ENCODE results near the gene CLIC4. TPM values are rescaled to one million over a fixed set of nuclear protein-coding genes. Genes with fewer than 3 reads are reported as not detected.

The CLIC4 gene
- total and polyA plus RNA-seq, 2 of the 8 experiments (the other 6 are each of a cell fraction or from before 2014, with no cell fraction given) = 77.5 to 293 TPM

DNA sequence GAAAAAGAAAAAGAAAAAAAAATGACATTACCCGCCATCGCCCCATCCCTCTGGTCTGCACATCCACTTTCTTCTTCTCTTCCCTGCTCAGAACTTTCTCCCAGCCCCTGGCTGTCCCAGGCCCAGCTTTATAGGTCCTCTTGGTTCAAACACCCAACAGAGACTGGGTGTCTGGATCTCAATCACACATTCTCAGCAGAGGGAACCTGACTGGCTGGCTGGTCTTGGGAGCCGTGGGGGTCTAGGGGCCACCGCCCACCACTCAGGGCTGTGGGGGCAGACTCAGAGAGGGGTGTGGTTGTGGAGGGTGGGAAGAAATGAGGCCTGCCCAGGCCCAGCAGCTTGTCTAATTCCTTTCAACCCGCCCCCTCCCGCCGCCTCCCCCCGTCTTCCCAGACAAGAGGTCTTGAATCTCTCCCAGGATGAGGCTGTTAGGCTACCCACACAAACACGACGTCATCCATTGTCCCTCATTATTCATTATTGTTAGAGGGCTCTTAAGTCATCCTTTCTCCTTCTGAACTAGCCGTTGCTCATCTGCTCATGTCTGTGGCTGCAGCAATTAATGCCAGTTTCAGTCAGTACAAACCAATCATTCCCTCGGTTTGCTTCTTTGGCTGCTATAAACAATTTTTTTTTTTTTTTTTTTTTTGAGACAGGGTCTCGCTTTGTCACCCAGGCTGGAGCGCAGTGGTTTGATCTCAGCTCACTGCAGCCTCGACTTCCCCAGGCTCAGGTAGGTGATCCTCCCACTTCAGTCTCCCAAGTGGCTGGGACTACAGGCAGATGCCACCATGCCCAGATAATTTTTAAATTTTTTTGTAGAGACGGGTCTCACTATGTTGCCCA lies 40.6 kb upstream of the CLIC4 start:
- Histone ChIP-seq H2BK12ac (ENCODE audit: low read depth, low read length) (no peak overlapping the region), H2AK5ac (ENCODE audit: low read depth, low read length) (no peak overlapping the region), H3K4me1 (replicated peaks in 1 of 4; ENCODE audit: control insufficient read depth in 3 of 4, insufficient read depth in 4 of 4, low read length in 3 of 4) (peaks cover 8 to 15% (median 12%) of the 10 kb centered on the region in 4 experiments; a peak in 5 of 7 replicates), H3K23ac (ENCODE audit: insufficient read length) (no peak overlapping the region), H3K18ac (ENCODE audit: extremely low read depth, low read length) (no peak overlapping the region), H3K27ac (ENCODE audit: low read depth, low read length) (no peak overlapping the region), H3K79me2 (ENCODE audit: control insufficient read depth in 1 of 2, insufficient read depth in 2 of 2, low read length in 2 of 2) (no peaks in the 10 kb centered on the region), H4K5ac (ENCODE audit: insufficient read length, low read depth, low read length) (no peak overlapping the region), H3K36me3 (ENCODE audit: control insufficient read depth in 2 of 4, insufficient read depth in 4 of 4, low read length in 3 of 4) (no peaks in the 10 kb centered on the region), H2BK20ac (ENCODE audit: low read length) (no peak overlapping the region), H3K79me1 (ENCODE audit: low read depth, low read length) (no peaks in the 10 kb centered on the region), H2BK5ac (ENCODE audit: low read depth, low read length) (no peak overlapping the region), H2AFZ (ENCODE audit: low read length) (no peak overlapping the region), H3K56ac (replicated peaks; ENCODE audit: insufficient read length, low read depth, low read length) (no peak overlapping the region), H4K20me1 (replicated peaks in 1 of 2; ENCODE audit: control insufficient read depth in 1 of 2, insufficient read depth in 2 of 2, low read length in 2 of 2) (no peaks in the 10 kb centered on the region), H3K27me3 (replicated peaks in 1 of 4; ENCODE audit: control insufficient read depth in 3 of 4, extremely low read depth in 1 of 4, insufficient read depth in 3 of 4, low read length in 3 of 4) (no peaks in the 10 kb centered on the region), H3K23me2 (ENCODE audit: low read depth, low read length) (no peaks in the 10 kb centered on the region), H4K91ac (replicated peaks; ENCODE audit: insufficient read length, low read length) (no peak overlapping the region), H2BK15ac (ENCODE audit: low read length) (no peak overlapping the region), H2BK120ac (replicated peaks; ENCODE audit: low read depth, low read length) (no peak overlapping the region), H3K9ac (replicated peaks in 1 of 4; ENCODE audit: extremely low read depth in 1 of 4, low read depth in 3 of 4, low read length in 3 of 4) (no peak overlapping the region), H3K4me3 (ENCODE audit: extremely low read depth in 1 of 4, insufficient read depth in 2 of 4, low read depth in 3 of 4, low read length in 4 of 4) (no peak overlapping the region), H3K14ac (ENCODE audit: insufficient read length) (no peak overlapping the region), H3K9me3 (ENCODE audit: insufficient read depth in 2 of 2, low read depth in 1 of 2, low read length in 1 of 2) (no peaks in the 10 kb centered on the region), H3K4ac (replicated peaks; ENCODE audit: insufficient read length, low read depth, low read length) (no peak overlapping the region), H3K4me2 (ENCODE audit: insufficient read depth in 1 of 2, low read depth in 2 of 2, low read length in 2 of 2) (0 out of 4 replicates have a peak overlapping the region, but pooled peaks of 1 of the 2 experiments have one; percentile 48), H4K8ac (ENCODE audit: extremely low read depth, insufficient read depth, low read length) (no peak overlapping the region)
- WGBS, 2 experiments (ENCODE audit: extremely low coverage in 1 of 2, insufficient coverage in 1 of 2, insufficient read length in 1 of 2, insufficient replicate concordance in 2 of 2, low coverage in 1 of 2, low lambda C conversion rate in 2 of 2, missing lambda C conversion rate in 1 of 2) = 84% methylated on average over 16 of the region's 16 CpGs; no CpG with 5 or more reads in 1 of the 2 experiments
- ChIA-PET POLR2A (ENCODE audit: partially characterized antibody) (interaction anchor here (1.0 to 2.5 kb wide), 5 partner anchors 17 to 62 kb away, joined by 3 to 16 read pairs (median 4); partner anchors contain the start of gene CLIC4), CTCF (ENCODE audit: partially characterized antibody) (interaction anchor here (1.0 to 2.1 kb wide), 2 partner anchors 10 to 109 kb away, joined by 3 to 6 read pairs; no protein-coding TSS in a partner anchor)
- no peak for FAIRE-seq
- no peak for DNase-seq (ENCODE audit: low read depth in 1 of 2, low spot score in 2 of 2)
- TF ChIP-seq RBBP5 (IDR thresholded peaks at IDR 0.05; ENCODE audit: borderline replicate concordance, low read depth, low read length) (no peak), SIN3A (conservative IDR thresholded peaks at IDR 0.05 in 1 of 2, IDR thresholded peaks at IDR 0.05 in 1 of 2; ENCODE audit: low read depth in 1 of 2, low read length in 2 of 2) (no peak), CBX8 (IDR thresholded peaks at IDR 0.05; ENCODE audit: borderline replicate concordance, low read depth, low read length) (no peak), RFX5 (IDR thresholded peaks at IDR 0.05; ENCODE audit: borderline replicate concordance, low read depth, low read length) (no peak), JUND (IDR thresholded peaks at IDR 0.05; ENCODE audit: low read length) (peak; percentile 41; the same call in 1 of the 2 replicates), HDAC2 (IDR thresholded peaks at IDR 0.05; ENCODE audit: borderline replicate concordance in 1 of 2, low read depth in 2 of 2, low read length in 2 of 2) (no peak), EZH2 (IDR thresholded peaks at IDR 0.05; ENCODE audit: low read depth, low read length, severe bottlenecking) (no peak)
- TF ChIP-seq, protein P1, sequence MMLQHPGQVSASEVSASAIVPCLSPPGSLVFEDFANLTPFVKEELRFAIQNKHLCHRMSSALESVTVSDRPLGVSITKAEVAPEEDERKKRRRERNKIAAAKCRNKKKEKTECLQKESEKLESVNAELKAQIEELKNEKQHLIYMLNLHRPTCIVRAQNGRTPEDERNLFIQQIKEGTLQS (IDR thresholded peaks at IDR 0.05; ENCODE audit: insufficient read depth, low read depth, low read length) = no peak
- TF ChIP-seq, protein P2, sequence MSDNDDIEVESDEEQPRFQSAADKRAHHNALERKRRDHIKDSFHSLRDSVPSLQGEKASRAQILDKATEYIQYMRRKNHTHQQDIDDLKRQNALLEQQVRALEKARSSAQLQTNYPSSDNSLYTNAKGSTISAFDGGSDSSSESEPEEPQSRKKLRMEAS (IDR thresholded peaks at IDR 0.05) = no peak
